Activated CD4-positive, alpha-beta T cell treated with anti-CD3 and anti-CD28 coated beads for 24 hours (primary cell): Measurements from ENCODE around the gene B4GALT2.
A peak's percentile ranks its signal among the peaks of the same experiment; 100 is the strongest.

Experiments used
- DNase-seq, 2 donors: peaks; one replicate each; pipeline ENCODE4 v3.0.0-alpha.2; 2020; ENCODE audit warnings: low read depth in 2 of 2

The B4GALT2 gene

GRCh38 chr1:44002606-44003157, 23.7 kb downstream of the B4GALT2 start:
- DNase-seq = no peak

GRCh38 chr1:44008259-44008658, 29.2 kb downstream of the B4GALT2 start:
- DNase-seq = no peak

- DNase-seq = no peak
Measured at GRCh38 chr1:44010935-44011471, 32.0 kb downstream of the B4GALT2 start.

GRCh38 chr1:44012404-44012803, 33.4 kb downstream of the B4GALT2 start:
- DNase-seq = no peak

- DNase-seq = no peak
Measured at GRCh38 chr1:44012941-44013609, 34.1 kb downstream of the B4GALT2 start.

GRCh38 chr1:44013949-44014348, 34.9 kb downstream of the B4GALT2 start:
- DNase-seq = no peak

GRCh38 chr1:44014365-44015104, 35.5 kb downstream of the B4GALT2 start:
- DNase-seq = no peak

GRCh38 chr1:44015206-44015605, 36.2 kb downstream of the B4GALT2 start:
- no peak for DNase-seq

- DNase-seq = no peak
Measured at GRCh38 chr1:44016041-44016889, 37.3 kb downstream of the B4GALT2 start.

GRCh38 chr1:44016890-44017400, 37.9 kb downstream of the B4GALT2 start:
- no peak for DNase-seq

GRCh38 chr1:44019466-44019948, 40.5 kb downstream of the B4GALT2 start:
- DNase-seq = no peak

- no peak for DNase-seq
Measured at GRCh38 chr1:44020464-44020863, 41.5 kb downstream of the B4GALT2 start.

GRCh38 chr1:44021156-44021555, 42.1 kb downstream of the B4GALT2 start:
- no peak for DNase-seq

- no peak for DNase-seq
Measured at GRCh38 chr1:44021581-44022321, 42.7 kb downstream of the B4GALT2 start.

GRCh38 chr1:44024031-44024902, 45.3 kb downstream of the B4GALT2 start:
- DNase-seq = no peak

- DNase-seq = no peak
Measured at GRCh38 chr1:44024903-44025525, 46.0 kb downstream of the B4GALT2 start.

GRCh38 chr1:44025816-44026215, 46.8 kb downstream of the B4GALT2 start:
- DNase-seq = no peak

GRCh38 chr1:44027320-44027719, 48.3 kb downstream of the B4GALT2 start:
- DNase-seq = no peak

GRCh38 chr1:44029260-44029910, 50.4 kb downstream of the B4GALT2 start:
- peak in 1 of 2 donors; percentile 12 for DNase-seq
